ENCODE results near the gene GALT.

The GALT gene

DNA sequence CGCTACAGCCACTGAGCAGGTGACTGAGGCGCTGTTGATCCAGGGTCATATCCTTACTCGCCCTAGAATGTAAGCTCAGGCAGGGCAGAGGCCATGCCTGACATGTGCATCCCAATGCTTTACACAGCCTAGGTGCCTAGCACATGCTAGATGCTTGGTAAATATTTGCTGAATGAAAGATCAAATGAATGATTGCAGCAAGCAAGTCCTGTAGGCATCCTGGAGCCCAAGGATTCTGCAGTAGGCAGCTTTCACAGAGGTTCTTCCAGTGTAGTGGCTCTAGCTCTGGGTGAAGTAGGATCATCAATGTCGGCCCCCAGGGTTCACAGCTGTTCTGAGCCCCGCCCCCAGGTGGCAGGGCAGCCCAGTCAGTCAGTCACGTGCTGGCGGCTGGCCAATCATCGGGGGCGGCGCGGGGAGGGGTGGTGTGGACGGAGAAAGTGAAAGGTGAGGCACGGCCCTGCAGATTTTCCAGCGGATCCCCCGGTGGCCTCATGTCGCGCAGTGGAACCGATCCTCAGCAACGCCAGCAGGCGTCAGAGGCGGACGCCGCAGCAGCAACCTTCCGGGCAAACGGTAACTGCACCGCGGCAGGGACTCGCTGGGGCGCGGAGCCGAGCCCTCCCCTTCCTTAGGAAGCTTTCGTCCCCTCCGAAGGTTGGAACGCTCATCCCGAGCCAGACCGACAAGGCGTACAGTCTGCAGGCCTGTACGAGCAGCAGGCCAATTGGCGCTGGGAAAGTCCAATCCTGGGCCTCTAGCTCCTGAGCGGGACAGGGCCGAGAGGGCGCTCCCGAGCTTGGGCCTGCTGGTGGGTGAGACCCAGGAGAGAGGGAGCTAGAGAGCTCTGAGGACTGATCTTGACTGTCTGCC lies at the start of gene GALT:
Gene GALT (plus strand): TSS at position 465 of the 873 bp plus-strand sequence. CDS start 30 bp downstream, at position 495.
- Histone ChIP-seq H3K27me3 (ENCODE audit: control insufficient read depth, insufficient read depth, low read length) (no peaks in the 10 kb centered on the region), H3K4me1 (ENCODE audit: control insufficient read depth, insufficient read depth, low read length) (peaks cover 12% of the 10 kb centered on the region), H3K36me3 (ENCODE audit: control insufficient read depth, insufficient read depth, low read length) (peaks cover 8% of the 10 kb centered on the region), H3K4me3 (ENCODE audit: low read length) (peak within 1 kb of the TSS; percentile 70), H3K27ac (ENCODE audit: low read length) (no peak within 1 kb of the TSS), H3K9me3 (ENCODE audit: control insufficient read depth, insufficient read depth, low read length) (no peaks in the 10 kb centered on the region)
- DNase-seq (ENCODE audit: low read depth, low spot score) = peak; percentile 50
- WGBS (ENCODE audit: insufficient coverage, insufficient read length) = no CpG with 5 or more reads among the region's 43 CpGs

DNA sequence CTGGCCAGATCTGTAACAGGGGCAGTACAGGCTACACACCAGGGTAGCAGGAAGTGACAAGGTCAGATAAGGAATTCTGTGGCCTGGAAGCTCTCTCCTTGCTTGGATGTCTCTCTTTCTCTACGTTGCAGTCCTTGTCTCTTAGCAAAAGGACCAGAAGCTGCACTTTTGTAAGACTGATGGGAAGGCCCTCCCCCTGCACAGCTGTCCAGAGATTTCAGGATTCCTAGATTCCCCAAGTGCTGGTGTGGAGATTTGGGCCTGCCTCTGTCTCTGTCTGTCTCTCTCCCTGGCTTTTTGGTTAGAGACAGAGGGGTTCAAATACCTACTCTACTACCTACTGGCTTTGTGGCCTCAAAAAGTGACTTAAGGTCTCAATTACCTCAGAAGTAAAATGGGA lies 46.9 kb upstream of the GALT start:
- no peak for DNase-seq (ENCODE audit: low read depth, low spot score)
- no CpG with 5 or more reads among the region's 1 CpG for WGBS (ENCODE audit: insufficient coverage, insufficient read length)
- H3K27me3 ChIP-seq (ENCODE audit: control insufficient read depth, insufficient read depth, low read length) = no peaks in the 10 kb centered on the region
- no peaks in the 10 kb centered on the region for H3K4me1 ChIP-seq (ENCODE audit: control insufficient read depth, insufficient read depth, low read length)
- no peak overlapping the region for H3K4me3 ChIP-seq (ENCODE audit: low read length)
- H3K9me3 ChIP-seq (ENCODE audit: control insufficient read depth, insufficient read depth, low read length) = no peaks in the 10 kb centered on the region
- H3K36me3 ChIP-seq (ENCODE audit: control insufficient read depth, insufficient read depth, low read length) = no peaks in the 10 kb centered on the region
- no peak overlapping the region for H3K27ac ChIP-seq (ENCODE audit: low read length)

DNA sequence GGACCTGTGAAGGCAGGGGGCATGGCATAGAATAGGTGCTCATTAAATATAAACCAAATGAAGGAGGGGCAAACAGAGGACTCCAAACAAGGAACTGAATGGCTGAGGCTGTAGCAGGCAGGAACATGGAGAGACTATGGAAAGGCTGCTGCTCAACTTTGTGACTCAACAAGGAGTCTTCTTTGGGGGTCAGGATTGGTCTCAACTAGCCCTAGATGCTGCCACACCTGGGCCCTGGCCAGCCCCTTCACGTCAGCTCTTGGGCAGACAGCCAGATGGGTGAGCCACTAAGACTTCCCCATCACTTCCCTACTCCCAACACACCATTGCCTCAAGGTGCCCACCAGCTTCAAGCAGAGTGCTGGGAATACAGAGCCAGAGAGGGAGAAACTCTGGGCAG lies 45.6 kb upstream of the GALT start:
- Histone ChIP-seq H3K4me1 (ENCODE audit: control insufficient read depth, insufficient read depth, low read length) (no peaks in the 10 kb centered on the region), H3K27me3 (ENCODE audit: control insufficient read depth, insufficient read depth, low read length) (no peaks in the 10 kb centered on the region), H3K9me3 (ENCODE audit: control insufficient read depth, insufficient read depth, low read length) (no peaks in the 10 kb centered on the region), H3K4me3 (ENCODE audit: low read length) (no peak overlapping the region), H3K27ac (ENCODE audit: low read length) (no peak overlapping the region), H3K36me3 (ENCODE audit: control insufficient read depth, insufficient read depth, low read length) (no peaks in the 10 kb centered on the region)
- no CpG with 5 or more reads among the region's 1 CpG for WGBS (ENCODE audit: insufficient coverage, insufficient read length)
- no peak for DNase-seq (ENCODE audit: low read depth, low spot score)

DNA sequence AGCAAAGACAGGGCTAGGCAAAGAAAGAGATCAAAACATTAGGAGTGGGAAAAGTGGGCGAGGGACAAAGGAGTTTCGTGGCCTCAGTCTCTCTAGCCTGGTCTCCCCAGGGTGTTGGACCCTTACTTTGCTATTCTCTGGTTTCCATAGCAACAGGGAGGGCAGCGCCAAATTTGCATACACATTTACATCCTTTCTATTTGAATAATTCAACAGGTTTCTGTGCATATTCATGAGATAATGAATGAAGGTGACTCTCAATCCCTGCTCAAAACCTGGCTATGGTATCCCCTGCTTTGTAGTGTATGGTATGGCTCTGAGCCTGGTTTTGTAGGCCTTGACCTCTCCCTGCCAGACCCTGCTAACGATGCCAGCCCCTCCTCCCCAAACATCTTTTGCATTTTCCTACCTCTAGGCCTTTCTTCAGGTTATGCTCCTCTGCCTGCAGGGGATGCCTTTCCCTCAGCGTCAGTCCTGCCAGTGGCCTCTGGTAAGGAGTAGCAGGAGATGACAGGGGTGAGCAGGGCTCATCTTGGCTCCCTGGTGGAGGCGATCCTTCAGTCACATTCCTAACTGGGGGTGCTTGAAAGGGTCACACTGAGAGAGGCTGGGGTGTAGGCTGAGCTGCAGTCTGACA lies 44.4 kb upstream of the GALT start:
- H3K36me3 ChIP-seq (ENCODE audit: control insufficient read depth, insufficient read depth, low read length) = no peaks in the 10 kb centered on the region
- no peaks in the 10 kb centered on the region for H3K9me3 ChIP-seq (ENCODE audit: control insufficient read depth, insufficient read depth, low read length)
- no peak for DNase-seq (ENCODE audit: low read depth, low spot score)
- H3K27me3 ChIP-seq (ENCODE audit: control insufficient read depth, insufficient read depth, low read length) = no peaks in the 10 kb centered on the region
- H3K4me3 ChIP-seq (ENCODE audit: low read length) = no peak overlapping the region
- WGBS (ENCODE audit: insufficient coverage, insufficient read length) = no CpG with 5 or more reads among the region's 6 CpGs
- no peaks in the 10 kb centered on the region for H3K4me1 ChIP-seq (ENCODE audit: control insufficient read depth, insufficient read depth, low read length)
- H3K27ac ChIP-seq (ENCODE audit: low read length) = no peak overlapping the region

DNA sequence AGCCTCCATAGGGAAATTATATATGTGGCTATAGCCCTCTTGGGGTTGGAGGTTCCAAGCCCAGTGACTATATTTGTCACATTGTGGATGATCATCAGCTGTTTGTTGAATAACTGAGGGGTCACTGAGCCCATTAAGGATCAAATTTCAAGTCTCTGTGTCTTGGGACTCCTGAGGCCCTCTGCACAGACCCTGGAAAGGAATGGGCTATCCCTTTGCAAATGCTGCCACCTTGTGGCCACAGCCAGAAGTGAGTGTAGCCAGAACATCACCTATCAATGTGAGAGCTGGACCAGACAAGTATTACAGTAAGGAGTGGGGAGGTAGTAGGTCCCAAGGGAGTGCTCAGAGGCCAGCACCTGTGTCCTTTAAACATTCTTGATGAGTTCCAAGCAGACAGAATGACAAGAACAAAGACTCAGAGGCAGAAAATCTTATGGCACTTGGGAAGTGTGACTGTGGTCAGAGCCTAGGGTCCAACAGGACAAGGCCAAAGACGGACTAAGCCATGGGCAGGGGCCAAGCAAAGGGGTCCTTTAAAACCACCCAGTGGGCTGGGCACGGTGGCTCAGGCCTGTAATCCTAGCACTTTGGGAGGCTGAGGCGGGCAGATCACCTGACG lies 42.8 kb upstream of the GALT start:
- no CpG with 5 or more reads among the region's 4 CpGs for WGBS (ENCODE audit: insufficient coverage, insufficient read length)
- H3K27ac ChIP-seq (ENCODE audit: low read length) = no peak overlapping the region
- H3K9me3 ChIP-seq (ENCODE audit: control insufficient read depth, insufficient read depth, low read length) = no peaks in the 10 kb centered on the region
- no peak overlapping the region for H3K4me3 ChIP-seq (ENCODE audit: low read length)
- no peaks in the 10 kb centered on the region for H3K27me3 ChIP-seq (ENCODE audit: control insufficient read depth, insufficient read depth, low read length)
- no peak for DNase-seq (ENCODE audit: low read depth, low spot score)
- H3K4me1 ChIP-seq (ENCODE audit: control insufficient read depth, insufficient read depth, low read length) = no peaks in the 10 kb centered on the region
- no peaks in the 10 kb centered on the region for H3K36me3 ChIP-seq (ENCODE audit: control insufficient read depth, insufficient read depth, low read length)

DNA sequence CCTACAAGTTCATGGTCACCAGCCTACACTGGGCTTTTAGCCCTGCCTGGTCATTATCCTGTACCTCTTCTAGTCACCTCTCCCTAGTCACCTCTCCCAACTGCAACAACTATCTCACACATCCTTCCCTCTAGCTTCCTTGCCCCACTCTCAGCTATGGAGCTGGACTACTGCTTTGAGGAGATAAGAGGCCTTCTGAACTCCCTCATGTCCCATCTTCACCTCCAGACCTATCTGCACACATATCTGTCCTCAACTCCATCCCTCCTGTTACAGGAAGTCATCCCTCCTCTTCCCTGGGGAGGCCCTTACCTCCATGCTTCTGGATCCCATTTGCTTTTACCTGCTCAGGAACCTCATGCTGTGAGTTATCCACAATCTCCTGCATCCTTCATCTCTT lies 40.3 kb upstream of the GALT start:
- Histone ChIP-seq H3K36me3 (ENCODE audit: control insufficient read depth, insufficient read depth, low read length) (no peaks in the 10 kb centered on the region), H3K27ac (ENCODE audit: low read length) (no peak overlapping the region), H3K4me1 (ENCODE audit: control insufficient read depth, insufficient read depth, low read length) (no peaks in the 10 kb centered on the region), H3K27me3 (ENCODE audit: control insufficient read depth, insufficient read depth, low read length) (no peaks in the 10 kb centered on the region), H3K4me3 (ENCODE audit: low read length) (no peak overlapping the region), H3K9me3 (ENCODE audit: control insufficient read depth, insufficient read depth, low read length) (no peaks in the 10 kb centered on the region)
- no peak for DNase-seq (ENCODE audit: low read depth, low spot score)

DNA sequence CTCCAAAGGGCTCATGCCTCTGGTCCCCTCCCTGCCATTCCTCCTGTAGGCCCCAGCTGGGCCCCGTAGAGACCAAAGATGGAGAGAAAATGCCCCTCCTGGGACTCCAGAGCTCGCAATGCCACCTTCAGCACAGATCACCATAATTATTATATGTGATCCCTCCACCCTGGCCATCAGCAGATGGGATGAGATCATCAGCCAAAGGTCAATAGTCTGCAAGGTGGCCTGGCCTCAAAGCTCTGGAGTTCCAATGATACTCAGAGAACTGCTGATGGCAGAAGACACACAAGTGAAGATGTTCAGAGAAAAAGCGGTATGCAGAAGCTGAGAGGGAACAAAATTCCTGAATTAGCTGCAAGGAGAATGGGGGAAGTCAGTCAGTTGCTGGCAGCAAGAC lies 39.6 kb upstream of the GALT start:
- Histone ChIP-seq H3K27ac (ENCODE audit: low read length) (no peak overlapping the region), H3K27me3 (ENCODE audit: control insufficient read depth, insufficient read depth, low read length) (no peaks in the 10 kb centered on the region), H3K36me3 (ENCODE audit: control insufficient read depth, insufficient read depth, low read length) (no peaks in the 10 kb centered on the region), H3K4me1 (ENCODE audit: control insufficient read depth, insufficient read depth, low read length) (no peaks in the 10 kb centered on the region), H3K4me3 (ENCODE audit: low read length) (no peak overlapping the region), H3K9me3 (ENCODE audit: control insufficient read depth, insufficient read depth, low read length) (no peaks in the 10 kb centered on the region)
- WGBS (ENCODE audit: insufficient coverage, insufficient read length) = no CpG with 5 or more reads among the region's 3 CpGs
- no peak for DNase-seq (ENCODE audit: low read depth, low spot score)

DNA sequence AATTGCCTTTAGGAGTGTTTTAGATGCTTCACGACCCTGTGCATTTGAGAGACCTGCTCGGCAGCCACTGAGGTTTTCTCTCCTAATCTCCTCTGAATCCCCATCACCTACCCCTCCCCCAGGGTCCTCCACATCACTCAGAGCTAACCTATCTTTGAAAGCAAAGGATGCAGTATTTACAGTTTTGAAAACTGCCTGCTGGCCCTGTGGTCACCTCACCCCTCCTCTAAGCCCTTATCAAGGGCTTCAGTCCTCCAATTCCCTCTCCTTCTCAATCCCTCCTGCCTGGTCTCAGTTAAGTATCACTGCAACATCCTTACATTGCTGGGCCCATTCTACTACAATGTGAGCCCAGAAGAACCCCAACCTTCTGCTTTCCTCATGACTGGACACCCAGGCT lies 39.1 kb upstream of the GALT start:
- Histone ChIP-seq H3K4me3 (ENCODE audit: low read length) (no peak overlapping the region), H3K27ac (ENCODE audit: low read length) (no peak overlapping the region), H3K9me3 (ENCODE audit: control insufficient read depth, insufficient read depth, low read length) (no peaks in the 10 kb centered on the region), H3K36me3 (ENCODE audit: control insufficient read depth, insufficient read depth, low read length) (no peaks in the 10 kb centered on the region), H3K27me3 (ENCODE audit: control insufficient read depth, insufficient read depth, low read length) (no peaks in the 10 kb centered on the region), H3K4me1 (ENCODE audit: control insufficient read depth, insufficient read depth, low read length) (no peaks in the 10 kb centered on the region)
- DNase-seq (ENCODE audit: low read depth, low spot score) = no peak
- no CpG with 5 or more reads among the region's 2 CpGs for WGBS (ENCODE audit: insufficient coverage, insufficient read length)

DNA sequence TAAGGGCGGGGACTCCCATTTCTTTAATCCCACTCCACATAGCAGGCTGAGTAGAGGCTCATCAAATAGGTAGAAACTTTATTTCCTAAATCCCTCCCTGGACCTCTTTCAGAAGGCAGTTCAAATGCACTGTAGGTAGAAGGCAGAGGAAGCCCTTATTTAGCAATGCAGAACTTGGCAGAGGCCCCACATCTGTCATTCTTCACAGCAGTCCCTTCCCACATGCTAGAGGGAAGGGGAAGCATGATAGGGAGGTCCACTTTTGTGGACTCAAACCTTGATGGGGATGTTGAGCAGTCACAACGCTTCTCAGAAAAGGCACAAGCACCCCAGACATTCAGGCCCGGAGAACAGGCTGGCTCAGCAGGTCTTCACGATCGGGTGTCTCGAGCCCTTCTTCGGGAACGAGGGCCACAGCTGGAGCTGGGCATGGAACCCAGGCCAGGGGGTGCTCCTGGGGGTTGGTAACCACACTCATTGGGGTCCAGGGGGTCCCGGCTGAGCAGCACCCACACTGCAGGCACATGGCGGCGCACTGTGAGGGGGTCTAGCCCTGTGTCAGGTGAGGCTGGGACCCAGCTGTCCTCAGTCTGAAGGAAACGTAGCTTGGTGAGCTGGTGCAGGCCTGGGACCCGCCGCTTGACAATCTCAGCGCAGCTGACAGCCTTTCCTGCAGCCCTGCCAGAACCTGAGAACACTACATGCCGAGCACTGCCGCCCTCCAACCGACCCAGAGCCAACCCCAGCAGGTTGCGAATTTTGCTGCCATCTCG lies 35.9 kb upstream of the GALT start:
- no peaks in the 10 kb centered on the region for H3K4me1 ChIP-seq (ENCODE audit: control insufficient read depth, insufficient read depth, low read length)
- no peak overlapping the region for H3K27ac ChIP-seq (ENCODE audit: low read length)
- no CpG with 5 or more reads among the region's 20 CpGs for WGBS (ENCODE audit: insufficient coverage, insufficient read length)
- H3K36me3 ChIP-seq (ENCODE audit: control insufficient read depth, insufficient read depth, low read length) = no peaks in the 10 kb centered on the region
- no peaks in the 10 kb centered on the region for H3K9me3 ChIP-seq (ENCODE audit: control insufficient read depth, insufficient read depth, low read length)
- DNase-seq (ENCODE audit: low read depth, low spot score) = no peak
- H3K4me3 ChIP-seq (ENCODE audit: low read length) = no peak overlapping the region
- no peaks in the 10 kb centered on the region for H3K27me3 ChIP-seq (ENCODE audit: control insufficient read depth, insufficient read depth, low read length)

DNA sequence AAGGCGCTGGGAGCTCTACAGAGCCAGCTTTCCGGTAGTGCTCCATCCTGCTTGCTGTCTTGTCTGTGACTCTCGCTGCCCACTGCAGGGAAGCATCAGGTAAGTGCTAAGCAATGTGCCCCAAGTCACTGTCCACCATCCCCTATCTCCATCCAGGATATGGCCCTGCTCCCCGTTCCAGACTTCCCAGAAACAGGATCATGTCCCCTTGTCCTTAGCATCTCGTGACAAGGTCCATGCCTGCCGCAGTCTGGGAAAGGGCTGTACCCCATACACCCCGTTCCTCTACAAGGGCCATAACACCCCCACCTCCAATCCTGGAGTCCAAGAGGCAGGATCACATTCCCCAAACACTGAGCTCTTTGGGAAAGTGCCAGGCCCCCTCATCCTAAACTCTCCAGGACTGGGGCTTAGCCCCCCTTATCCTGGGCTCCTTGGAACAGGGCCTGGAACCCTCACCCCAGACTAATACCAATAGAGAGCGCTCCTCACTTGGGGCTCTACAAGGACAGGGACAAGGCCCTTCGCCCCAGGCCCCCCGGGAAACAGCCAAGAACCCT lies 35.1 kb upstream of the GALT start:
- no peak for DNase-seq (ENCODE audit: low read depth, low spot score)
- Histone ChIP-seq H3K9me3 (ENCODE audit: control insufficient read depth, insufficient read depth, low read length) (no peaks in the 10 kb centered on the region), H3K27ac (ENCODE audit: low read length) (no peak overlapping the region), H3K4me1 (ENCODE audit: control insufficient read depth, insufficient read depth, low read length) (no peaks in the 10 kb centered on the region), H3K27me3 (ENCODE audit: control insufficient read depth, insufficient read depth, low read length) (no peaks in the 10 kb centered on the region), H3K4me3 (ENCODE audit: low read length) (peak overlapping the region; percentile 50; the same call in 1 of the 2 replicates), H3K36me3 (ENCODE audit: control insufficient read depth, insufficient read depth, low read length) (no peaks in the 10 kb centered on the region)
- WGBS (ENCODE audit: insufficient coverage, insufficient read length) = no CpG with 5 or more reads among the region's 10 CpGs
